ENCODE data around the gene TMED1.

TMED1 gene

GRCh38 chr19:10809651-10810285 lies 26.2 kb downstream of the TMED1 start:
- no peak for DNase-seq (ENCODE audit: low read depth)

- DNase-seq (ENCODE audit: low read depth): no peak
These were observed 26.9 kb downstream of the TMED1 start for GRCh38 chr19:10808937-10809649.

- DNase-seq (ENCODE audit: low read depth): no peak
These were observed 30.2 kb downstream of the TMED1 start for GRCh38 chr19:10805758-10806247.

GRCh38 chr19:10805065-10805757 lies 30.8 kb downstream of the TMED1 start:
- no peak for DNase-seq (ENCODE audit: low read depth)

- no peak for DNase-seq (ENCODE audit: low read depth)
These were observed 32.8 kb downstream of the TMED1 start for GRCh38 chr19:10803252-10803651.

GRCh38 chr19:10802479-10802878 lies 33.5 kb downstream of the TMED1 start:
- DNase-seq (ENCODE audit: low read depth): no peak

GRCh38 chr19:10800488-10800887 lies 35.5 kb downstream of the TMED1 start:
- DNase-seq (ENCODE audit: low read depth): no peak

- no peak for DNase-seq (ENCODE audit: low read depth)
These were observed 38.3 kb downstream of the TMED1 start for GRCh38 chr19:10797541-10798256.

- no peak for DNase-seq (ENCODE audit: low read depth)
These were observed 38.9 kb downstream of the TMED1 start for GRCh38 chr19:10797078-10797477.

GRCh38 chr19:10796653-10797052 lies 39.4 kb downstream of the TMED1 start:
- DNase-seq (ENCODE audit: low read depth): no peak

GRCh38 chr19:10789866-10790265 lies 46.1 kb downstream of the TMED1 start:
- DNase-seq (ENCODE audit: low read depth): no peak

GRCh38 chr19:10788146-10788545 lies 47.9 kb downstream of the TMED1 start:
- no peak for DNase-seq (ENCODE audit: low read depth)

- DNase-seq (ENCODE audit: low read depth): no peak
These were observed 51.8 kb downstream of the TMED1 start for GRCh38 chr19:10784257-10784656.

GRCh38 chr19:10782795-10783194 lies 53.2 kb downstream of the TMED1 start:
- DNase-seq (ENCODE audit: low read depth): no peak

Data from GM04503 (cell line).